ENCODE measurements around the gene RSAD1.

RSAD1 gene

GRCh38 chr17:50508573-50509460 is 30.2 kb downstream of the RSAD1 start:
- TF ChIP-seq GATA2 (IDR thresholded peaks at IDR 0.05; ENCODE audit: low read depth, low read length) (no peak), GATA3 (IDR thresholded peaks at IDR 0.05; ENCODE audit: low read depth, low read length) (no peak)

GRCh38 chr17:50511058-50511457 is 32.4 kb downstream of the RSAD1 start:
- TF ChIP-seq GATA2 (IDR thresholded peaks at IDR 0.05; ENCODE audit: low read depth, low read length) = no peak
- TF ChIP-seq GATA3 (IDR thresholded peaks at IDR 0.05; ENCODE audit: low read depth, low read length) = no peak

- TF ChIP-seq GATA2 (IDR thresholded peaks at IDR 0.05; ENCODE audit: low read depth, low read length) (no peak), GATA3 (IDR thresholded peaks at IDR 0.05; ENCODE audit: low read depth, low read length) (no peak)
Measured at GRCh38 chr17:50513495-50513894, 34.8 kb downstream of the RSAD1 start.

GRCh38 chr17:50514388-50514787 is 35.7 kb downstream of the RSAD1 start:
- TF ChIP-seq GATA3 (IDR thresholded peaks at IDR 0.05; ENCODE audit: low read depth, low read length) = no peak
- no peak for TF ChIP-seq GATA2 (IDR thresholded peaks at IDR 0.05; ENCODE audit: low read depth, low read length)

GRCh38 chr17:50514936-50515702 is 36.5 kb downstream of the RSAD1 start:
- TF ChIP-seq GATA2 (IDR thresholded peaks at IDR 0.05; ENCODE audit: low read depth, low read length) (no peak), GATA3 (IDR thresholded peaks at IDR 0.05; ENCODE audit: low read depth, low read length) (no peak)

GRCh38 chr17:50517011-50517410 is 38.4 kb downstream of the RSAD1 start:
- TF ChIP-seq GATA2 (IDR thresholded peaks at IDR 0.05; ENCODE audit: low read depth, low read length) = no peak
- TF ChIP-seq GATA3 (IDR thresholded peaks at IDR 0.05; ENCODE audit: low read depth, low read length) = no peak

- TF ChIP-seq GATA3 (IDR thresholded peaks at IDR 0.05; ENCODE audit: low read depth, low read length) (no peak), GATA2 (IDR thresholded peaks at IDR 0.05; ENCODE audit: low read depth, low read length) (no peak)
Measured at GRCh38 chr17:50517504-50518383, 39.1 kb downstream of the RSAD1 start.

- no peak for TF ChIP-seq GATA2 (IDR thresholded peaks at IDR 0.05; ENCODE audit: low read depth, low read length)
- TF ChIP-seq GATA3 (IDR thresholded peaks at IDR 0.05; ENCODE audit: low read depth, low read length) = no peak
Measured at GRCh38 chr17:50518384-50519023, 39.8 kb downstream of the RSAD1 start.

- TF ChIP-seq GATA2 (IDR thresholded peaks at IDR 0.05; ENCODE audit: low read depth, low read length) (no peak), GATA3 (IDR thresholded peaks at IDR 0.05; ENCODE audit: low read depth, low read length) (no peak)
Measured at GRCh38 chr17:50519141-50519834, 40.6 kb downstream of the RSAD1 start.

GRCh38 chr17:50520483-50520882 is 41.8 kb downstream of the RSAD1 start:
- TF ChIP-seq GATA3 (IDR thresholded peaks at IDR 0.05; ENCODE audit: low read depth, low read length) = no peak
- TF ChIP-seq GATA2 (IDR thresholded peaks at IDR 0.05; ENCODE audit: low read depth, low read length) = no peak

- no peak for TF ChIP-seq GATA2 (IDR thresholded peaks at IDR 0.05; ENCODE audit: low read depth, low read length)
- TF ChIP-seq GATA3 (IDR thresholded peaks at IDR 0.05; ENCODE audit: low read depth, low read length) = no peak
Measured at GRCh38 chr17:50521514-50521913, 42.9 kb downstream of the RSAD1 start.

GRCh38 chr17:50522766-50523165 is 44.1 kb downstream of the RSAD1 start:
- TF ChIP-seq GATA3 (IDR thresholded peaks at IDR 0.05; ENCODE audit: low read depth, low read length) (no peak), GATA2 (IDR thresholded peaks at IDR 0.05; ENCODE audit: low read depth, low read length) (no peak)

GRCh38 chr17:50523208-50523607 is 44.5 kb downstream of the RSAD1 start:
- TF ChIP-seq GATA2 (IDR thresholded peaks at IDR 0.05; ENCODE audit: low read depth, low read length) (no peak), GATA3 (IDR thresholded peaks at IDR 0.05; ENCODE audit: low read depth, low read length) (no peak)

Data from SH-SY5Y (cell line).